Spleen (tissue), 11 donors: ENCODE results near the gene PSENEN. TPM values are rescaled to one million over a fixed set of nuclear protein-coding genes. Genes with fewer than 3 reads are reported as not detected.
"Not testable (repeated sequence)": the region's sequence is repeated elsewhere in the genome, so short reads cannot be mapped to it uniquely, and the experiment has no call there.

ENCODE experiments used
- DNase-seq: peaks from one replicate; pipeline ENCODE4 v3.0.0-alpha.2; 2020
- H3K27ac ChIP-seq, 8 donors: fragments of 200-600 bp; sonication (generic) in 7 of 8; 1 replicate in 4 of 8; 2 replicates in 4 of 8; pipeline versions ENCODE4 v1.5.0 to v1.8.0; 2016 to 2021; ENCODE audit warnings: inconsistent platforms in 4 of 8, mild to moderate bottlenecking in 4 of 8, moderate library complexity in 1 of 8
- H3K27me3 ChIP-seq, 7 donors: fragments of 200-600 bp; sonication (generic) in 6 of 7; replicated peaks in 1 of 7; 1 replicate in 4 of 7; 2 replicates in 3 of 7; pipeline versions ENCODE4 v1.5.0 to v1.8.0; 2016 to 2021; ENCODE audit warnings: inconsistent platforms in 3 of 7, mild to moderate bottlenecking in 1 of 7
- H3K36me3 ChIP-seq, 6 donors: fragments of 200-600 bp; sonication (generic) in 5 of 6; 1 replicate in 4 of 6; 2 replicates in 2 of 6; pipeline versions ENCODE4 v1.5.0 to v1.8.0; 2016 to 2021; ENCODE audit warnings: inconsistent platforms in 2 of 6
- H3K4me1 ChIP-seq, 6 donors: fragments of 200-600 bp; sonication (generic) in 5 of 6; 1 replicate in 3 of 6; 2 replicates in 3 of 6; pipeline versions ENCODE4 v1.5.0 to v1.8.0; 2016 to 2021; ENCODE audit warnings: inconsistent platforms in 3 of 6
- H3K4me3 ChIP-seq, 8 donors: fragments of 200-600 bp; sonication (generic) in 7 of 8; 1 replicate in 4 of 8; 2 replicates in 4 of 8; pipeline versions ENCODE4 v1.5.0 to v1.8.0; 2016 to 2021; ENCODE audit warnings: inconsistent platforms in 4 of 8, mild to moderate bottlenecking in 4 of 8, moderate library complexity in 2 of 8
- H3K9me3 ChIP-seq, 8 donors: fragments of 200-600 bp; sonication (generic) in 7 of 8; 1 replicate in 4 of 8; 2 replicates in 4 of 8; pipeline versions ENCODE4 v1.5.0 to v1.8.0; 2016 to 2021; ENCODE audit warnings: inconsistent platforms in 4 of 8
- CTCF ChIP-seq, 11 experiments: fragments of 200-600 bp in 7 of 11; fragments of 450-650 bp in 4 of 11; sonication (generic) in 4 of 11; IDR thresholded peaks in 8 of 11; conservative IDR thresholded peaks in 3 of 11; 1 replicate in 7 of 11; 2 replicates in 4 of 11; pipeline versions ENCODE4 v1.4.0 to v1.8.0; 2016 to 2021; ENCODE audit warnings: antibody characterized with exemption in 11 of 11, inconsistent platforms in 4 of 11, mild to moderate bottlenecking in 1 of 11
- POLR2A ChIP-seq, 3 donors: fragments of 450-650 bp; IDR thresholded peaks; one replicate each; pipeline ENCODE4 v1.5.1; 2017; ENCODE audit warnings: antibody characterized with exemption in 3 of 3, mild to moderate bottlenecking in 1 of 3
- POLR2AphosphoS5 ChIP-seq, 3 donors: sonication (generic); formaldehyde crosslinking; IDR thresholded peaks; one replicate each; pipeline ENCODE4 v1.5.1; 2017; ENCODE audit warnings: antibody characterized with exemption in 3 of 3
- WGBS, 5 donors: extraction: QIAGEN DNeasy Blood & Tissue Kit in 3 of 5; methylation state at CpG; one replicate each; pipeline versions ENCODE4 v1.1.5 to v1.1.7; 2013 to 2018; 5-methylcytosine and 5-hydroxymethylcytosine counted together
- intact Hi-C: fragments of 100-400 bp; cut with DNase I; formaldehyde crosslinking; loops from one replicate; pipeline ENCODE4 v1.15.0; 2023; ENCODE audit warnings: low total_unique reads
- polyA plus RNA-seq, 3 donors: library from polyadenylated mRNA; stranded (reverse); fragments of 200-250 nt; gene quantifications; one replicate each; pipeline ENCODE4 v1.2.1, GENCODE V29; 2013
- total RNA-seq, 7 donors: library from RNA; depleted of rRNA in 3 of 7; stranded (reverse); fragments of >200 nt in 3 of 7; fragmentation: NEBNext Ultra II Directional in 4 of 7; extraction: Animal tissue kit (Norgen Biotek cat#: 25700) in 4 of 7; gene quantifications; one replicate each; pipeline versions ENCODE4 v1.1.0 to v1.2.1, GENCODE V29; 2016 to 2021
- donor health status: healthy with polysubstance abuse.
- donor health status: DM: no; HTN: no; CAD: no; lungs with moderate emphysema.
- donor health status: DM: no; HTN: no; CAD: no.
- donor health status: Bipolar disorder and iron deficiency.
- donor health status: healthy.
- donor health status: DM: no; HTN: no; CAD: no.
- donor health status: DM: yes; HTN: yes; CAD: no.

Gene PSENEN
- total and polyA plus RNA-seq, 10 donors, result 37.5 to 71.3 (median 51.0) TPM

GRCh38 chr19:35791814-35792279 lies 46.4 kb downstream of the PSENEN start:
- H3K36me3 ChIP-seq, result peaks cover 0 to 9% (median 0%) of the 10 kb centered on the region in 6 donors
- TF ChIP-seq CTCF (IDR thresholded peaks at IDR 0.05 in 8 of 11, conservative IDR thresholded peaks at IDR 0.05 in 3 of 11) (no peak), POLR2A (IDR thresholded peaks at IDR 0.05) (no peak), POLR2AphosphoS5 (IDR thresholded peaks at IDR 0.05) (no peak)
- intact Hi-C loops, result no loop called here
- H3K4me3 ChIP-seq, result no peak overlapping the region
- no peaks in the 10 kb centered on the region for H3K4me1 ChIP-seq
- H3K27ac ChIP-seq, result no peak overlapping the region
- peaks cover 0 to 44% (median 4%) of the 10 kb centered on the region in 7 donors for H3K27me3 ChIP-seq
- DNase-seq, result no peak
- no peaks in the 10 kb centered on the region for H3K9me3 ChIP-seq
- 77 to 91% (median 87%) methylated on average over 3 to 9 of the region's 9 CpGs for WGBS, 5 donors

GRCh38 chr19:35792312-35792711 lies 46.9 kb downstream of the PSENEN start:
- Histone ChIP-seq H3K4me3 (no peak overlapping the region), H3K36me3 (peaks cover 0 to 5% (median 0%) of the 10 kb centered on the region in 6 donors), H3K4me1 (peaks cover 0 to 4% (median 0%) of the 10 kb centered on the region in 6 donors), H3K9me3 (no peaks in the 10 kb centered on the region), H3K27ac (no peak overlapping the region), H3K27me3 (peaks cover 0 to 49% (median 4%) of the 10 kb centered on the region in 7 donors)
- no peak for DNase-seq
- TF ChIP-seq POLR2A (IDR thresholded peaks at IDR 0.05) (no peak), CTCF (IDR thresholded peaks at IDR 0.05 in 8 of 11, conservative IDR thresholded peaks at IDR 0.05 in 3 of 11) (no peak), POLR2AphosphoS5 (IDR thresholded peaks at IDR 0.05) (no peak)
- 84 to 92% (median 86%) methylated on average over 12 to 15 of the region's 15 CpGs for WGBS, 5 donors
- intact Hi-C loops, result no loop called here

- Histone ChIP-seq H3K9me3 (no peaks in the 10 kb centered on the region), H3K36me3 (no peaks in the 10 kb centered on the region), H3K4me1 (peaks cover 0 to 10% (median 0%) of the 10 kb centered on the region in 6 donors), H3K27ac (no peak overlapping the region), H3K4me3 (no peak overlapping the region), H3K27me3 (peaks cover 0 to 55% (median 8%) of the 10 kb centered on the region in 7 donors)
- 58 to 86% (median 79%) methylated on average over 2 to 8 of the region's 8 CpGs for WGBS, 5 donors
- TF ChIP-seq POLR2A (IDR thresholded peaks at IDR 0.05), result no peak
- no peak for TF ChIP-seq CTCF (IDR thresholded peaks at IDR 0.05 in 8 of 11, conservative IDR thresholded peaks at IDR 0.05 in 3 of 11)
- no peak for TF ChIP-seq POLR2AphosphoS5 (IDR thresholded peaks at IDR 0.05)
- DNase-seq, result no peak
- intact Hi-C loops, result no loop called here
These were observed 47.4 kb downstream of the PSENEN start for GRCh38 chr19:35792888-35793287.

- Histone ChIP-seq H3K27ac (no peak overlapping the region), H3K4me1 (peaks cover 0 to 10% (median 0%) of the 10 kb centered on the region in 6 donors), H3K9me3 (no peaks in the 10 kb centered on the region), H3K4me3 (no peak overlapping the region), H3K36me3 (no peaks in the 10 kb centered on the region), H3K27me3 (peaks cover 0 to 61% (median 10%) of the 10 kb centered on the region in 7 donors)
- intact Hi-C loops, result no loop called here
- TF ChIP-seq POLR2A (IDR thresholded peaks at IDR 0.05), result no peak
- TF ChIP-seq CTCF (IDR thresholded peaks at IDR 0.05 in 8 of 11, conservative IDR thresholded peaks at IDR 0.05 in 3 of 11), result no peak
- no peak for TF ChIP-seq POLR2AphosphoS5 (IDR thresholded peaks at IDR 0.05)
- DNase-seq, result no peak
- WGBS, 5 donors, result 62 to 73% (median 71%) methylated on average over 7 of the region's 7 CpGs
These were observed 48.1 kb downstream of the PSENEN start for GRCh38 chr19:35793381-35794165.

GRCh38 chr19:35795564-35795963 lies 50.1 kb downstream of the PSENEN start:
- H3K36me3 ChIP-seq, DNase-seq, H3K9me3 ChIP-seq, intact Hi-C loops, H3K4me3 ChIP-seq, H3K27ac ChIP-seq: not testable (repeated sequence)
- WGBS, 5 donors, result 84 to 100% (median 89%) methylated on average over 1 of the region's 1 CpG
- Histone ChIP-seq H3K27me3 (peaks cover 0 to 74% (median 10%) of the 10 kb centered on the region in 7 donors), H3K4me1 (peaks cover 0 to 10% (median 0%) of the 10 kb centered on the region in 6 donors)
